ENCODE data around the gene CDHR5. TPM values are rescaled to one million over a fixed set of nuclear protein-coding genes. Genes with fewer than 3 reads are reported as not detected.
A peak's percentile ranks its signal among the peaks of the same experiment; 100 is the strongest.
"Not testable (repeated sequence)": the region's sequence is repeated elsewhere in the genome, so short reads cannot be mapped to it uniquely, and the experiment has no call there.

The CDHR5 gene
- total RNA-seq, 2 experiments from 2014 or later, result not detected

DNA sequence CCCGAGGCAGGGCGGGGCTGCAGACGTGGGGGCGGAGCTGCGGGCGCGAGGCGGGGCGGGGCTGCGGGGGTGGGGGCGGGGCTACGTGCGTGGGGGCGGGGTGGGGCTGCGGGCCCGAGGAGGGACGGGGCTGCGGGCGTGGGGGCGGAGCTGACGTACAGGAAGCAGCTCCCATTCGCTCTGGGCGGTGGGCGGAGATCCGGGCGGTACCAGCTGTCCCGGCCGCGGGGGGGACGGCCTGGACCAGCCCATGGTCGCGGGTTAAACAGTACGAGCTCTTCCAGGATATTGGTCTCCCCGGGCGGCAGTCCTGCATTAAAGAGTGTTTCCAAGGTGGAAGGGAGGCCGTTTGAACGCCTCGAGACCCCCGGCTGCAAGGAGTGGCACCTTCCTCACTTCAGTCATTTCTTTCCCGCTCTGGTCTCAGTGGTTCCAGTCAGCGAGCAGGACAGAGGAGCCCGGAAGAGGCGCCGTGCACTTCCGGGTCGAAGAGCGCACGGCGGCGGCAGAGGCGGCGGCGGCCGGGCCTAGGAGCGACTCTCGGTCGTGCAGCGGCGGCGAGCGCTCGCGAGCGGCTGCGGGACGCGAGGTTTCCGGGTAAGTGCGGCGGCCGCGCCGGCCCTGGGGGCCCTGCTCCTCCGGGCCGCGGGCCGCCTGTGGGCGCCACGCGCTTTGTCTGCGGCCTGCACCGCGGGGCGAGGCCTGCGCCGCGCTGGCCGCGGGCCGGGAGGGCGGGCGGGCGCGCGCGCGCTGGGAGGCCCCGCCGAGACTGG lies 48.6 kb downstream of the CDHR5 start, which contains the start of gene PHRF1:
TSS of gene PHRF1 (plus strand) at position 475 of the 773 bp plus-strand sequence. CDS start 5,043 bp downstream, outside the sequence.
- Mint-ChIP-seq H3K4me3 (peak within 1 kb of the TSS; percentile 85), H3K36me3 (peaks cover 8% of the 10 kb centered on the region), H3K9me3 (ENCODE audit: low read depth) (no peaks in the 10 kb centered on the region), H3K27ac (peak within 1 kb of the TSS; percentile 98), H3K4me1 (peaks cover 47% of the 10 kb centered on the region), H3K27me3 (peaks cover 21% of the 10 kb centered on the region)
- DNase-seq (peak; percentile 96), ATAC-seq (peak; percentile 87)
- CTCF ChIA-PET, result interaction anchor here (0.6 to 2.7 kb wide), 9 partner anchors 10 to 151 kb away, joined by 3 to 12 read pairs (median 6); partner anchors contain the start of genes DEAF1 and TMEM80

DNA sequence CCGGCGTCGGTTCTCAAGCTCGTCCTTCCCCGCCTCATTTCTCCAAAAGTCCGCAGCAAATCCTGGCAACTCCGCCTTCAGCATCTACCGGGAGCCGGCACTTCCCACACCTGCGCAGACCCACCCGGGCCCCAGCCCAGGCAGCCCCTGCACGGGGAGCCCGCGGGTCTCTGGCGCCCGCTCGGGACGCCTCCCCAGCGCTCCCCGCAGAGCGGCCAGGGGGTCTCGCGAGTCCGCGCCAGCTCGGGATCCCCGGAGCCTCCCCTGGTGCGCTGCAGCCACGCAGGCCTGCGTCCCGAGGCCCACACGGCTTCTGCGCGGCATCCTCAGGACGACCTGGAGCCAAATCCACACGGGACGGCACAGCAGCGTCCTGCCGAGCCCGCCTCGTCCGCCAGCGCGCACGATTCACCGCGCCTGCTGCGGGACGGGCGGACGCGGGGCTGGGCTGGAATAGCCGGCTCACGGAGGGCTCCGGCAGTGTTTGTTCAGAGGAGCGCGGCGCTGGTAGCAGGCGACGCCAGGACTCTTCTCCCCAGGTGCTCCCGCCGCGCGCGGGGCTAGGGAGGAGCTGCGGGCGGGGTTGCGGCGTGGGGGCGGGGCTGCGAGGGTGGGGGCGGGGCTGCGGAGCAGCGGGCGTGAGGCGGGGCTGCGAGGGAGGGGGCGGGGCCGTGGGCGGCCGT lies 49.3 kb downstream of the CDHR5 start:
- no peak for DNase-seq
- Mint-ChIP-seq H3K36me3 (peaks cover 7% of the 10 kb centered on the region), H3K27me3 (peaks cover 21% of the 10 kb centered on the region), H3K9me3 (ENCODE audit: low read depth) (no peaks in the 10 kb centered on the region), H3K27ac (peak overlapping the region; percentile 47), H3K4me1 (peaks cover 45% of the 10 kb centered on the region), H3K4me3 (peak overlapping the region; percentile 77)
- peak; percentile 53 for ATAC-seq
- CTCF ChIA-PET, result interaction anchor here (0.7 to 2.7 kb wide), 8 partner anchors 9 to 151 kb away, joined by 3 to 12 read pairs (median 6); partner anchors contain the start of genes DEAF1 and TMEM80

DNA sequence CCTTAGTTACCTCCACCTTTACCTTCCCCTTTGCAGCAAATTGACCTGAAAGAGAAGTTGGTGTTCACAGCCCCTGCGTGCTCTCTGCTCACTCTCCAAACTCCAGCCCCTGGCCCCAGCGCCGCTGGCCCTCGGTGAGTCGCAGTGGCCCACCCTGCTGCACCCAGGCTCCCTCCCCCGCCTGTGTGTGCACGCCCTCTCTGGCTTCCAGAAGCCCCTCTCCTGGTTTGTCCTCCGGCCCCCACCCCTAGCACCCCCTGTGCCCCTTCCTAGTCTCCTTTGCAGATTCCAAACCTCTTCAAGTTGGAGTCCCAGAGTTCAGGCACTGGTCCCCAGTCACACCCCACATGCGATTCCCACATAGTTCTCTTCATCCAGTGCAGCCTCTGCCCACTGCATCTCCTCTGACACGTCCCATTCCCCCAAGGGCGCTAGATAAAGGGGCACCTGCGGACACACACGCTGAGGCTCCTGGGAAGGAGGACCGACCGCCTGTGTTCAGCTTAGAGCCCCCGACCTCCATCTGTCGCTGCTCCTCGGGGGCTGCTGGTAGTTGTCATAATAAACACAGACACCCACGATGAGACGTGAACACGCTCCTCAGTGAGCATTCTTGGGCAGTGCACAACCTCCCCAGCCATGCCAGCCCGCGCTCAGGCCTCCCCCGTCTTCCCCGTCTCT lies 50.0 kb downstream of the CDHR5 start:
- peaks cover 21% of the 10 kb centered on the region for H3K27me3 Mint-ChIP-seq
- ATAC-seq (no peak), DNase-seq (no peak)
- peaks cover 41% of the 10 kb centered on the region for H3K4me1 Mint-ChIP-seq
- peak overlapping the region; percentile 47 for H3K27ac Mint-ChIP-seq
- peaks cover 7% of the 10 kb centered on the region for H3K36me3 Mint-ChIP-seq
- CTCF ChIA-PET, result interaction anchor here (1.5 to 2.7 kb wide), 5 partner anchors 9 to 152 kb away, joined by 4 to 8 read pairs (median 7); partner anchors contain the start of genes DEAF1 and TMEM80
- H3K9me3 Mint-ChIP-seq (ENCODE audit: low read depth), result no peaks in the 10 kb centered on the region
- peak overlapping the region; percentile 77 for H3K4me3 Mint-ChIP-seq

DNA sequence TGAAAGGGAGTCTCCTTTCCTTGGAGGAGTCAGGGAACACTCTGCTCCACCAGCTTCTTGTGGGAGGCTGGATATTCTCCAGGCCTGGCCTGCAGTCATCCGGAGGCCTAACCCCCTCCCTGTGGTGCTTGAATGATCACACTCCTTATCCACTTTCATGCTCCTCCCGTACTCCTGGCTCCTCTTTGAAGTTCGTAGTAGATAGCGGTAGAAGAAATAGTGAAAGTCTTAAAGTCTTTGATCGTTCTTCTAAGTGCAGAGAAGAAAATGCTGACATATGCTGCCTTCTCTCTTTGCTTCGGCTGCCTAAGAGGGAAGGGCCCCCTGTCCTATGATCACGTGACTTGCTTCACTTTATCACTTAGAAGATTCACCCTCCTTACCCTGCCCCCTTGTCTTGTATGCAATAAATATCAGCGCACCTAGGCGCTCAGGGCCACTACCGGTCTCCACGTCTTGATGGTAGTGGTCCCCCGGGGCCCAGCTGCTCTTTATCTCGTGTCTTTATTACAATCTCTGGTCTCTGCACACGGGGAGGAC lies 50.7 kb downstream of the CDHR5 start:
- peaks cover 21% of the 10 kb centered on the region for H3K27me3 Mint-ChIP-seq
- CTCF ChIA-PET, result interaction anchor here (2.7 kb wide), 1 partner anchor 55 kb away, joined by 7 read pairs; no protein-coding TSS in a partner anchor
- H3K9me3 Mint-ChIP-seq (ENCODE audit: low read depth); H3K36me3 Mint-ChIP-seq; ATAC-seq; DNase-seq: not testable (repeated sequence)
- H3K4me3 Mint-ChIP-seq, result peak overlapping the region; percentile 77
- H3K4me1 Mint-ChIP-seq, result peaks cover 34% of the 10 kb centered on the region
- H3K27ac Mint-ChIP-seq, result peak overlapping the region; percentile 40

DNA sequence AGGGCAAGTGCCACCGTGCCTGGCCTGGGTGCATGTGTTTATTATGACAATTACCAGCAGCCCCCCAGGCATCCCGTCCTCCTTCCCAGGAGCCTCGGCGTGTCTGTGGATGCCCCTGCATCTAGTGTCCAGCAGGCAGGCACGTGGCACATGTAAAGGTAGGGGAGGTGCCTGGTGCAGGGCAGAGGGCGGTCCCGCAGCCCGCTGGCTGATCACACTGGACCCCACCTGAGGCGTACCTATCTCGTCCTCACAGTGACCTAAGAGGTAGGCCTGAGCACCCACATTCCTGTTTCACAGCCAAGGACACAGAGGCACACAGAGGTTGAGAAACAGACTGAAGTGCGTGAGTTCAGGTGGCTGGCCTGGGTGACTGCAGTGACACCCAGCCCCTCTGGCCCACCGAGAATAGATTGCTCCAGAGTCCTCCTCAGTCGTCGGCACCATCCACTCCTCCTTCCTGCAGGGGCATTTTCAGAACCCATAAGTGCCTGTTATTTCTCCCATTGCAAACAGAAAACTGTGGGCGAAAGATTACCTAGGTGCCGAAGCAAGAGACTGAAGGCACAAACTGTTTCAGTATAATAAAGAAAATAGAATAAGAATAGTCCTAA lies 51.5 kb downstream of the CDHR5 start:
- peaks cover 7% of the 10 kb centered on the region for H3K36me3 Mint-ChIP-seq
- ATAC-seq, result no peak
- no peak for DNase-seq
- H3K4me1 Mint-ChIP-seq, result peaks cover 26% of the 10 kb centered on the region
- peaks cover 21% of the 10 kb centered on the region for H3K27me3 Mint-ChIP-seq
- no peak overlapping the region for H3K27ac Mint-ChIP-seq
- no peak overlapping the region for H3K4me3 Mint-ChIP-seq
- CTCF ChIA-PET, result no interaction called here
- H3K9me3 Mint-ChIP-seq (ENCODE audit: low read depth), result no peaks in the 10 kb centered on the region

DNA sequence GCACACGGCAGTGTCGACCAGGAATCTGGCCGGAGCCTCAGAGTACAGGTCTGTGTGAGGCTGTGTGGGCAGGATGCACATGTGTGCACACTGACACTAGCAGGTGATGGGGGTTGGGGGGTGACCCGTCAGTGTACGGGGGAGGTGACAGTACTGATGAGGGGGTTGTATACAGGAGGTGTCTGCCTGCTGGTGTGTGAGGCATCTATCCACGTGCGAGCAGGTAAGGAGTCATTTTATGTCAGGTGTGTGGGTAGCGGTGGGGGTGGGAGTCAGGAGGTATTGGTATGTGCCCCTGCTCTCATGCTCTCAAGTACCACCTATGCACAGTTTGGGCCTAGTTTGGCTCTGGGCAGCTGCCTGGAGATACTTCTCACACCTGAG lies 53.0 kb downstream of the CDHR5 start:
- DNase-seq (no peak), ATAC-seq (no peak)
- H3K27me3 Mint-ChIP-seq, result peaks cover 21% of the 10 kb centered on the region
- no peaks in the 10 kb centered on the region for H3K9me3 Mint-ChIP-seq (ENCODE audit: low read depth)
- no peak overlapping the region for H3K4me3 Mint-ChIP-seq
- CTCF ChIA-PET, result no interaction called here
- H3K27ac Mint-ChIP-seq, result no peak overlapping the region
- H3K4me1 Mint-ChIP-seq, result peaks cover 24% of the 10 kb centered on the region
- peaks cover 4% of the 10 kb centered on the region for H3K36me3 Mint-ChIP-seq

DNA sequence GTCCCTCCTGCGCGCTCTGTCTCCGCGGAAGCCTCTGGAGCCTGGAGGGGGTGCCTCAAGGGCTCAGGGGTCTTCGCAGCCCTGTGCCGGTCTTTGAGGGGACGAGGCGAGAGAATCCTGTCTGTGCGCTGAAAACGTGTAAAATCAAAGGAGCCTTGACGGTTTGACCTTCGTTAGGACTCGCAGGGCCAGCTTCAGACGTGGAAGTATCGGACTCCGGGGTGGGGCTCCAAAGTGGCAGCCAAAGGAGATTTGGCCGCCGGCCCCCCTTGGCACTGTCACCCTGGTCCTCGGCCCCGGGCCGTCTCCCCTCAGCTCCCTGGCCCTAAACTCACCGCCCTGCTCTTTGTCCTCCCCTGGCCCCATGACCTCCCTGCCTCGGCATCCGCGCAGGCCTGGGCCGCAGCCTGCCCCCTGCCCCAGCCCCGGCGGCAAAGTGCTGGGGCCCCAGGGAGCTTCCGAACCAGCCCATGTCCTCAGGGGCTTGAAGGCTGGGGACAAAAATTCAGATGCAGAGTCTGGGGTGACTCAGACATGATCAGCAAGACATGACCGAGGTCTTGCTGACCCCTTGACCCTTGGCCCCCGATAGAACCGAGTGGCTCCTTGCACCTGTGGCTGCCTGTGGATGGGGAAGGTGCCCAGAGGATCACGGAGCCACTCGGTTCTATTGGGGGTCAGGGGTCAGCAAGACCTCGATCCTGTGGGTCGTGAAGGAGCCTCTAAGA lies 55.4 kb downstream of the CDHR5 start:
- H3K27me3 Mint-ChIP-seq, result peaks cover 11% of the 10 kb centered on the region

DNA sequence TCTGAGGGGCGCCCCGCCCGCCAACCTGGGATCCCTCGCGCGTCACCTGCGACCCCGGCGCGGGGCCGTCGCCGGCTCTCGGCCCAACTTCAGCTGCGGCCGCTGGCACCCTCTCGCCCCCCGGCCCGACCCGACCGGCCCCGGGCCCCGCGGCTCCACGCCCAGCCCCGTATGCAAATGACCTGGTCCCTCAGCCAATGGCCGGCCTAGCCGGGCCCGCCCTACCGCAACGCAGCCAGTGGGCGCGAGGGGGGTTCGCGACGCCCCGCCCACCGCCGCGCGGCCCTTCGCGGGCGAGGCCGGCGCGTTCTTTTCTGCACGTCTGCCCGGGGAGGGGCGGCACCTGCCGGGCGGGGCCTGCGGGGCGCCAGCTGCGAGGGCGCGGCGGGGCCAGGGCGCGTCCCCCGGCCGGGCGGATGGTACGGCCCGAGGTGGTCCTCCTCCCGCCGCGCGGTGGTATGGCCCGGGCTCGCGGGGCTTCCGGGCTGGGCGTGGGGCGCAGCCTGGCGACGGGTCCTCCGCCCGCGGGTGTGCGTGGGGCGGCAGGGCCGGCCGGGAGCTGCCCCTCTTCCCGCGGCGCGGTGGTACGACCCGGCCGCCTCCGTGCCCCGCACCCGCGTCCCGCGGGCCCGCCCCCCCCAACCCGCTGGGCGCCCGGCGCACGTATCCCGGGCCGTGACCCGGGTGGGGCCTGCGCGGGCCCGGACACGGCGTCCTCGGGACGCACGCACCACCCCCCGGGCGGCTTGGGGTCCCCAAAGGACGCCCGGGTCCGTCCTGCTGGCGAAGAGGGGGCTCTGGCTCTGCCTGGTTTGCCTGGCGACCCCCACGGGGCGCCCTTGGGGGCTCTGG lies 56.2 kb downstream of the CDHR5 start:
- peak overlapping the region; percentile 80 for H3K4me3 Mint-ChIP-seq
- no peaks in the 10 kb centered on the region for H3K9me3 Mint-ChIP-seq (ENCODE audit: low read depth)

More for the DNA sequence above, 55.4 kb downstream of the CDHR5 start:
- Mint-ChIP-seq H3K4me1 (peaks cover 19% of the 10 kb centered on the region), H3K9me3 (ENCODE audit: low read depth) (no peaks in the 10 kb centered on the region), H3K36me3 (peaks cover 4% of the 10 kb centered on the region), H3K4me3 (peak overlapping the region; percentile 73), H3K27ac (peak overlapping the region; percentile 75)
- ATAC-seq (no peak), DNase-seq (no peak)
- CTCF ChIA-PET, result interaction anchor here (1.0 to 2.9 kb wide), 4 partner anchors 14 to 162 kb away, joined by 3 to 14 read pairs (median 4); no protein-coding TSS in a partner anchor

DNA sequence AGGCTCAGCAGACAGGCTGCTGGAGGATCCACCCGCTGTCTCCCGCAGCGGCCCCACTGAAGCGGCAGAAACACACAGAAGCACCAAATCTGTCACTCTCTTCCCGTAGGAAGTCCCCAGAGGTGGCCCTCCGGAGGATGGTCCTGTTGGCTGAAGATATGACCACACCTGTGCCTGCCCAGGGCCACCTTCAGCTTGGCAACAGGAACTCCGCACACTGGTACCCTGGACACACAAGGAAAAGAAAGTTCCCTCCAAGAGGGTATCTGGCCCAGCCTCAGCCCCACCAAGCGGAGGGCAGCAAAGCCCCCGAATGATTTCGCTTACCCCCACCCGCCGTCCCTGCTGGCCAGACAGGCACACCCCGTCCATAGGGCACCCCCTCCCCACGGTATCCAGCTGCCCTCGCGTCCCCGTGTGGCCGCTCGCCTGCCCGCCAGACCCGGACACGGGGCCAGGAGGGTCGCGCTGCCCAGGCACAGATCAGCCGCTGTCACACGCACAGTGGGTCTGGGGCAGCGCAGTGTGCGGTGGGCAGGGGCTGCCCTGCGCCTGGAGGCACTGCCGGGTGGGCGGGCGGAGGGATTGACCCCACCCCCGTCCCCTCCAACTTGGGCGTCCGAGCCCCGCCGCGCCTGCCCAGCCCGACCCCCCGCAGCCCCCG lies 57.0 kb downstream of the CDHR5 start:
- DNase-seq (peak; percentile 40), ATAC-seq (no peak)
- CTCF ChIA-PET, result interaction anchor here (1.0 to 2.9 kb wide), 4 partner anchors 13 to 132 kb away, joined by 3 to 14 read pairs (median 4); no protein-coding TSS in a partner anchor
- Mint-ChIP-seq H3K9me3 (ENCODE audit: low read depth) (no peaks in the 10 kb centered on the region), H3K27ac (peak overlapping the region; percentile 46), H3K36me3 (peaks cover 5% of the 10 kb centered on the region), H3K4me3 (peak overlapping the region; percentile 80), H3K27me3 (no peaks in the 10 kb centered on the region), H3K4me1 (peaks cover 16% of the 10 kb centered on the region)

More for the DNA sequence above, 56.2 kb downstream of the CDHR5 start:
- ATAC-seq, result peak; percentile 94
- H3K27me3 Mint-ChIP-seq, result peaks cover 5% of the 10 kb centered on the region
- H3K36me3 Mint-ChIP-seq, result peaks cover 4% of the 10 kb centered on the region
- peak overlapping the region; percentile 75 for H3K27ac Mint-ChIP-seq
- CTCF ChIA-PET, result interaction anchor here (1.0 to 2.9 kb wide), 5 partner anchors 14 to 162 kb away, joined by 3 to 14 read pairs (median 3); no protein-coding TSS in a partner anchor
- peaks cover 16% of the 10 kb centered on the region for H3K4me1 Mint-ChIP-seq
- DNase-seq, result peak; percentile 96

DNA sequence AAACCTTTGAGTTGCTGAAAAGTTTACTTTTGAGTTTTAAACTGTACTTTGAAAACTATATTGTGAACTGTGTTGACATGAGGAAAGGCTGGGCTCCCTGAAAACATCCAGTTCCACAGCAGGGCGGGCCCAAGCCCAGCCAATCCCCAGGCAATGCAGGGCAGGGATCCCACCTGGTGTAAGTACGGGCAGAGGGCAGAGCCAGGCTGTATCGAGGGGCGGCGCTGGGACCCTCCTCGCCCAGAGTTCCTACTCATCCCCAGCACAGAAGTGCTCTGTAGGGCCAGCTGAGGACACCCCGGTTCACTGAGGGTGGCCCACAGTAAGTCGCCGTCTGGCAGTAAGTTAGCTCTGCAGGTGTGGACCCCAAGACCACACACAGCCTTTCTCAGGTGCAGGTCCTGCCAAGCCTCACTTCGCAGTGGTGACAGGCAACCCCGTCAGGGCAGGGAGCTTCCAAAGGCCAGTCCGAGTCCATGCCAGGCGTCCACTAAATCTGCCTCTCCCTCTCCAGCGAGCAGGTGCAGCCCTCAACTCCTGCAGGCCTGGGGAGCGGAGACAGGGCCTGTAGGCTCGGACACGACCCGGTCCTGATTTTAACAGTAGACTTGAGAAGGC lies 57.6 kb downstream of the CDHR5 start:
- H3K27ac Mint-ChIP-seq, result no peak overlapping the region
- DNase-seq (peak; percentile 40), ATAC-seq (no peak)
- H3K4me3 Mint-ChIP-seq, result peak overlapping the region; percentile 80
- peaks cover 5% of the 10 kb centered on the region for H3K36me3 Mint-ChIP-seq
- CTCF ChIA-PET, result interaction anchor here (1.1 to 2.9 kb wide), 4 partner anchors 8 to 133 kb away, joined by 3 to 14 read pairs (median 4); partner anchors contain the start of gene PHRF1
- peaks cover 16% of the 10 kb centered on the region for H3K4me1 Mint-ChIP-seq
- no peaks in the 10 kb centered on the region for H3K9me3 Mint-ChIP-seq (ENCODE audit: low read depth)
- no peaks in the 10 kb centered on the region for H3K27me3 Mint-ChIP-seq
